Kidney capillary endothelial cell (primary cell): ENCODE data around the gene PDIA3.
"Not testable (repeated sequence)": the region's sequence is repeated elsewhere in the genome, so short reads cannot be mapped to it uniquely, and the experiment has no call there.

Source experiments
- DNase-seq: peaks from one replicate; pipeline ENCODE4 v3.0.0-alpha.2; 2018; ENCODE audit warnings: low spot score

PDIA3 gene

DNA sequence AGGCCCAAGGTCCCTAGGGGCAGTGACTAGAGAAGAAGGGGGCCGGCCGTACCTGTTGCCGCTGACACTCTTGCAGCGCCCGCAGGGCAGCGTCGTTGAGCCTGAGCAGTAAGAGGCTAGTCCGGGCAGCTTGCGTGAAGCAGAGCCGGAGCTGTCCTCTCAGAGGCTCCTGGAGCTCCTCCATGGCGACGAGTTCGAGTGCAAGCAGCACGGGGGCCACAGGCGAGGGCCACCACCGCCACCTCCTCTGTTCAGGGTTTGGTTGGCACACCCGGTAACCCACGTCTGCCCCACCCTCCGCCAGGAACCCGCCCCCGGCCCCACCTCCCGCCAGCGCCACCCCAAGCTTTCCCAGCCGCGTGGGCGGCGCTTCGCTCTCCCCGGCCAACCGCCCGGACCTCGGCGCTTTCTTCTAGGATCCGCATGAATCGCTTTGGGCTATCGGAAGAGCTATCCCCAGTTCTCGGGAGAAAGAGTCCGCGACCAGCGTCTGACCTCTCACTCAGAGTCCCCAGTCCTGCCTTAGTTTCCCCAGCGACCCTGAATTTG lies 30.6 kb downstream of the PDIA3 start, which contains the start of gene ELL3:
ELL3 (minus strand) TSS at position 249 of the 549 bp plus-strand sequence; CDS start at position 184, 65 bp downstream.
- peak; percentile 46 for DNase-seq

DNA sequence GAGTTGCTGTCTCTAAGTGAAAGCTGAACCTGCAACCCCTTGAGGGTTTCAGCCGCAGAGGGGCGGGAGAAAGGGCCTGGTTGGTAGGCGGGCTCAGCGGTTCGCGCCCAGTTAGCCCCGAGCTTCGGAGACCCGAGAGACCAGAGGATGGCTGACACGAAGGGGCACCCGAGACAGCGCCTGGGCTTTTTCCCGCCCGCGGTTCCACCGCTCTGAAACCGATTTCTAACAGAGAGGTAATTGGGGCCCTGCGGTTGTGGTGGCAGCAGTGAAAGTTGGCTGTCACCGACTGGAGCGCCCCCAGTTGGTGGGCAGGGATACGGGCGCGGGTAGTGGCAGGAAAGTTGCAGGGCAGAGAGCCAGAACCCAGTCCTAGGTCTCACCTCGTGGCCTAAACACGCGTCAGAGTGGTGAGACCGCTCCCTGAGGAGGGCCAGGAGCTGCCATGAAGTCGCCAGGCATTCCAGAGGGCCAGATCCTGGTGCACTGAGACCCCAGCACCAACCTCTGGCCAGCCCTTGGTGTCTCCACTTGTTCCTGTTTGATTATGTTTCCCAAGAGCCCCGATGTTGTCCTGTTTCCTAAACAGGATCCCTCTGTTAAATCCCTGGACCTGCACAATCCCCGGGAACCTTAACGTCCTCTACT lies 31.2 kb downstream of the PDIA3 start:
- DNase-seq = peak; percentile 62

DNA sequence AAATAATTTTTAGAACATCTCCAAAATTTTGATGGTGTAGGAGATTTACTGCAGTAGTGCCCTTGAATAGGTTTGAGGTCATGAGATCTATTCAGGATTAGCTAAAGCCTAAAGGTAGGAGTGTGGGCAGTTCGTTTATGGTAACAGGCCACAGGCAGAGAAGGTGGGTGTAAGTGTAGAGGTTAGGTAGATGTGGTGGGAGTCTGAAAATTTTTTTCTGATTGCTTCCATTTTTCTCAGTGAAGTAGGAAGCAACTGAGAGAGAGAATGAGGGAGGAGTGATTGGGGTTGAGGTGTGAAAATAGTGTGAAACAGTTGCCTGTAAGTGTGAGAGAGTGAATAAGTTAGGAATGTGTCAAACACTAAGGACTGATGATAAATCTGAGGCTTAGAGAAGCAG lies 32.8 kb downstream of the PDIA3 start:
- DNase-seq = no peak

DNA sequence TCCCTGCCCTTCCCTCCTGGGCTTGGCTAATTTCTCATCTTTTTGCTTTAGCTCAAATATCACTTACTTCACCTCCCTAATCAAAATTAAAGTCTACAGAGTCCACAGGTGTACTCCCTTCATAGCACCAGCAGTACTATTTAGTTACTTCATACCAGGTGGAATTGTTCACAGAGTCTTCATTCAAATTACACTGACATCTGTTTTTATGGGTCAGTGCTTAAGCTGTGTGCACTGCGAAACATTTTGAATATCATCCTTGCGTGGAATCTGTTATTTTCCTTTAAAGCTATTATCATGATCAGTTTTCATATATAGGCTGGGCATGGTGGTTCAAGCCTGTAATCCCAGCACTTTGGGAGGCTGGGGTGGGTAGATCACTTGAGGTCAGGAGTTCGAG lies 43.2 kb downstream of the PDIA3 start:
- DNase-seq = no peak

DNA sequence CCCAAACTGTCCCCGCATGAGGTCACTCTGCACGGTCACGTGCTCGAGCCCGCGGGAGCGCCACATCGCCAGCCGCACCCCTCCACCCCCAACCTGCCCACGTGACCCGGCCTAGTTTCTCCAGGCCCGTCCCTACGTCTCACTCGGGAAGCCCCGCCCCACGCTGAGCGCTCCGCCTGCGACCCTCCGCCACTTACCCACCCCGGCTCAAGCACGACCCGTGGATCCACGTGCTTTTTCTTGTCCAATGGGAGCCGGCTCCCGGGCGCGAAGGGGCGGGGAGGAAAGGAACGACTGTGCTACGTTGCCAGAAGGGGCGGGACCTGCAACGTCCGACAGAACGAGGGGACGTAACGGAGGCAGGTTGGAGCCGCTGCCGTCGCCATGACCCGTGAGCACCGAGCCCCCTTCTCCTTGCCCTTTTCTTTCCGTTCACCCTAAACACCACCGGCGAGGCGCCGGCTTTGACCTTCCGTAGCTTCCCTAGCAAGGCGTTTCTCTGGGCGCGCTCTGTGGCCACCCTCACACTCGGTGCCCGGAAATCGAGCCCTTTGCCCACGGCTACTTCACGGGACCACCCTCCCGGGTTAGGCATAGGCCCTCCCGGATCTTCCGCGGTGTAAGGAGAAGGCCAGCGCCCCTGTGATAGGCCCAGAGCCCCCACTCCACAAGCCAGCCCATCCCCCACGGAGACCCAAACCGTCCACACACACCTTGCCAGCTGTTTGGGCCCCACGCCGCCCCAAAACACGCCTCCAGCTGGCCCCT lies 45.9 kb downstream of the PDIA3 start, which contains the start of gene SERF2:
SERF2 (plus strand) TSS at position 328 of the 768 bp plus-strand sequence; CDS start at position 385, 57 bp downstream.
- DNase-seq = peak; percentile 98

DNA sequence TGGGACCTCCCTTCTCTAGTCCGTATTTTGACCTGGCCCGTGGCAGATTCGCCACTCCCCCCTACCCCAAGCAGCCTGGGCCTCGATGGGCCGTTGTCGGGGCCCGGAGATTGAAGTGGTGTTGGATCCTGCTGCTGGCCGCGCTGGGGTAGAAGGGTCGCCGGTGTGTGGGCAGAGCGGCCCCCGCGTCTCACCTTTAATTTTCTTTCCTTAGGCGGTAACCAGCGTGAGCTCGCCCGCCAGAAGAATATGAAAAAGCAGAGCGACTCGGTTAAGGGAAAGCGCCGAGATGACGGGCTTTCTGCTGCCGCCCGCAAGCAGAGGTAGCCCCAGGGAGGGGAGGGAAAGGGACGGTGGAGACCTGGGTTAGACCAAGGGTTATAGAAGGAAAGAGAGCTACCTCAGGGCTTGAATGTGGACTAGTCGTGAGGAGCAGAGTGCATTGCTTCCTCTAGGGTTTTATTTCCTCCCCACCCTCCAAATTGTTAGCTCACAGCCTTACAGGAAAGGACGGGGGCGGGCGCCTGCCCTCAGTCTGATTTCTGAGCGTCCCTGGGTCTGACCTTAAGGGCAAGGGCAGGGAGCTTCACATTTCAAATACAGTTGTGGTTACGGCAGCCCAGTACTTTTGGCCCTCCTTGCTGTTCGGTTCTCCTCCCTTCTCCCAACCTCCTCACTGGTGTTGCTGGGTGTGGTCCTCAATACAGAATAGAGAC lies 46.7 kb downstream of the PDIA3 start:
- peak; percentile 57 for DNase-seq

DNA sequence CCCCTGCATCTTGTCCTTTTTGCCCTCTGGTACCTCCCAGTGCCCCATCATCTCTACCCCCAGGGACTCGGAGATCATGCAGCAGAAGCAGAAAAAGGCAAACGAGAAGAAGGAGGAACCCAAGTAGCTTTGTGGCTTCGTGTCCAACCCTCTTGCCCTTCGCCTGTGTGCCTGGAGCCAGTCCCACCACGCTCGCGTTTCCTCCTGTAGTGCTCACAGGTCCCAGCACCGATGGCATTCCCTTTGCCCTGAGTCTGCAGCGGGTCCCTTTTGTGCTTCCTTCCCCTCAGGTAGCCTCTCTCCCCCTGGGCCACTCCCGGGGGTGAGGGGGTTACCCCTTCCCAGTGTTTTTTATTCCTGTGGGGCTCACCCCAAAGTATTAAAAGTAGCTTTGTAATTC lies 47.4 kb downstream of the PDIA3 start:
- DNase-seq = no peak

DNA sequence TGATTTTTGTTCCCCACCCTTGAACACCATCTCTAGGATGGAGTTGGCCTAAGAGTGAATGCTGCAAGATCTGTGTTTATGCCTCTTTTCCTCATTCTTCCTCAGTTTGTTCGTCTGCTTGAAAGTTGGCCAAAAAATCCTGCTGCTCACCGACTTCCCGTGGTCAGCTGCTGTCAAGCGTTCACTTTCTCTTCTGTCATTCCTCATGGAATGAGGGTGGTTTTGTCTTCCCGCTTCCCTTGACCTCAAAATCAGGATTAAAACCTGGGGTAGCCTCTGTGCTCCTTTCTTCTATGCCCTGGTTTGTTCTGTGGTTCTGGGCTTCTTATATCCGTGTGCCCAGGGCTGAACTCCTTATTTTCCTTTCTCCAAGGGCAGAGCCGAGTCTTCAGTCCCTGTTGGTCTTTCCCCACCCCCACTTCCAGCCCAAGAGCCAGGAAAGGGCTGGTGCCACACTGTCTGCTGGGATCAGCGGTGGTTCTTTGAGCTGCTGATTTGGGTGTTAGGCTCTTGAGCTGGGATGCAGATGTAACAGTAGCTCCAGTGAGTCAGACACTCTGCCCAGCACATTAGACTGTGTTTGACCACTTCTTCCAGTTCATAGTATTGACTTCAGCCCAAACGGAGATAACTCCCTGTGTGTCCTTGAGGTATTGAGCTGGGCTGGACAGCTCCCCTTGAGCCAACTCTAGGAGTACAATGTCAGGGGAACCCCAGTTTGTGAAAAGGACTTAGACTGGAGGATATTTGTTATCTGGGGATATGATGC lies 48.2 kb downstream of the PDIA3 start:
- DNase-seq = peak; percentile 79

DNA sequence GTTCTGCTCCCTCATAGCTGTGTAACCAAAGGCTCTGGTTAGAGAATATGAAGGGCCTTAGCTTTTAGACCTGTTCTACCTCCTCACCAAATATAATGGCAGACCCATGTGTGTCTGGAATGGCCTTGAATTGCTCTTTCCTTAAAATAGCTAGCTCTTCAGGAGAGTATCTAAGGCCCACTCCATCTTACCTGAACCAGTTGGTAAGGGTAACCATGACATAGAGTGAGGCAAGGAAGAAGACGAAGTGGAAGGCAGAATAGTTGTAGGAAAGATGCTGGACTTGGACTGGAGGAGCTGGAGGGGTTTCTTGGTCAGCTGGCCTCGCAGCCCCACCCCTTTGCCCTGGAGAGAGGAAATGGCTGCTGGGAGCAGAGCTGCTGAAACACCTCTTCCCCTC lies 49.0 kb downstream of the PDIA3 start:
- no peak for DNase-seq

DNA sequence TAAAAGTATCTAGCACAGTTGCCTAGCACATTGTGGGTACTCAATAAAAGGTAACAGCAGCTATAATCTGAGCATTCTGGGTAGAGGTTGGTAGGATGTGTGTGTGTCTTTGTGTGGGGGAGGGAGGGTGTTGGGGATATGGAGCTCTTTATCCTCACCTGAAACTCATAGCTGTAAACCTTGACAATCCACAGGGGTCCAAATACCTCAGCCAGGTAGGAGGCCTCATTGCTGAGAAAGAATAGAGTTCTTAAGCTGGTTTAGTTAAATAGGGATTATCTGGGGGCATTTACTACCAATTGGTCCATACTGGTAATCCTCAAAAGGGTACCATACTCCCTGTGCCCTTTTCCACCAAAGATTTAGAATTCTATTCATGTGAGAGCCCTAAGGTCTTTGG lies 49.8 kb downstream of the PDIA3 start:
- DNase-seq = no peak

DNA sequence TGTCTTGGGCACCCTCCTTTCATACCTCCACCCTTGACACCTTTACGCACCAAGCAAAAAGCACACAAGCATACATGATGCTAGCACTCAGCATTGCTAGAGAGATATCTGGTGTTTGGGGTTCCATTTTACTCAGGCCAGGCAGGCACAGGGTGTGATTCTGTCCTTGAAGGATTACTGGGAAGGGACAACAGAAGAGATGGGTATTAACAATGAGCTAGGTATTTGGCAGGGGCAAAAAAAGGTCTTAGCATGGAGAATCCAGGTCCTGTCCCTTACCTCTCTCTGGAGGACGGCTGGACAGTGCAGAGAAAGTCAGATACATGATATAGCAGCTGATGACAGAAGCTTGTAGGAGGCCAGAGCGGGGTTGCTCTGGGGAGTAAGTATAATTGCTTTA lies 50.3 kb downstream of the PDIA3 start:
- DNase-seq = no peak

DNA sequence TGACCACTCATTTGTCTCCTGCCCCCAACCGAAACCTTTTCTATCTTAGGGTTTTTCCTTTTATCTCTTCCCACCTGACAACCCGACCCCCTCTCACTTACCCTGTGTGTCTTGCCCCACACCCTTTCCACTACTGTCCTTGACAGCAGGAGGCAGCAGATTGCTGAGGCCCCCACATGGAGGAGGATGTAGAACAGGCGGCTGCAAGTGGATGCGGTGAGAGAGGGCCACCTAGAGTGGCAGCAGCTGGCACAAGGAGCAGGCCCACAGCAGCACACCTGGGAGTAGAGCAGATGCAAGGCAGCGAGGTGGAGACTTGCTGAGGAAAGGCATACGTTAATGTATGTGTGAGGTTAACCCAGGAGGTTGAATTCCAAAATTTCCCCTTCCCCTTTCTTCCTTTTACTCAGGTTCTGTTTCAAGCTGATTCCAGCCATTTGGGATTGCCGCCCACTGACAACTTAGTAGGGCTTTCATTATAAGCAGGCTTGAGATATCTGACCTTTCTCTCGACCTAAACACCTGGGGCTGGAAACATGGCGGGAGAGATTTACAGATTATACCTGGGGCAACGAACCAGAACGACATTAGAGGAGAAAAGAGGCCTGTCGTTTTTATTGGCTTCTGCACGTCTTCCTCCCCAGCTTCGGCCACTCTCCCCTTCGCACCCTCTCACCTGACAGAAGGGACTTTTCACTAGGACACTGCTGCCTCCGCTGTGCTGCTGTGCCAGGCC lies 53.1 kb downstream of the PDIA3 start:
- DNase-seq = no peak

DNA sequence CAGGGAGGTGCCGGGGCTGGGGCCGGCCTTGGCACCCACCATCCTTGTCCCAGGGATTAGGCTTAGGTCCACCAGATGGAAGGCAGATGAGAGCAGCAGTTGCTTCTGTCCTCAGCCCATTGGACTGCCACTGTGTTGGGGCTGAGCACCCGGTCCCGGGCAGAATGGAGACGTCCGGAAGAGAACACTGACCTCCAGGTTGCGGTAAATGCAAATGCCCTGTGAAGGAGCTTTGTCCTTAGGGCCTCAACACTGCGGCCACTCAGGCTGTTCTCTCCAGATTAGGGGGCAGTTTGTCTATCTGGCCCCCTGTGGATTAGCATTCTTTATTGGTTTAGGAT lies 53.7 kb downstream of the PDIA3 start, which contains the start of gene SERINC4:
SERINC4 (minus strand) TSS at position 276 of the 341 bp plus-strand sequence; CDS start at position 42, 234 bp downstream.
- no peak for DNase-seq

DNA sequence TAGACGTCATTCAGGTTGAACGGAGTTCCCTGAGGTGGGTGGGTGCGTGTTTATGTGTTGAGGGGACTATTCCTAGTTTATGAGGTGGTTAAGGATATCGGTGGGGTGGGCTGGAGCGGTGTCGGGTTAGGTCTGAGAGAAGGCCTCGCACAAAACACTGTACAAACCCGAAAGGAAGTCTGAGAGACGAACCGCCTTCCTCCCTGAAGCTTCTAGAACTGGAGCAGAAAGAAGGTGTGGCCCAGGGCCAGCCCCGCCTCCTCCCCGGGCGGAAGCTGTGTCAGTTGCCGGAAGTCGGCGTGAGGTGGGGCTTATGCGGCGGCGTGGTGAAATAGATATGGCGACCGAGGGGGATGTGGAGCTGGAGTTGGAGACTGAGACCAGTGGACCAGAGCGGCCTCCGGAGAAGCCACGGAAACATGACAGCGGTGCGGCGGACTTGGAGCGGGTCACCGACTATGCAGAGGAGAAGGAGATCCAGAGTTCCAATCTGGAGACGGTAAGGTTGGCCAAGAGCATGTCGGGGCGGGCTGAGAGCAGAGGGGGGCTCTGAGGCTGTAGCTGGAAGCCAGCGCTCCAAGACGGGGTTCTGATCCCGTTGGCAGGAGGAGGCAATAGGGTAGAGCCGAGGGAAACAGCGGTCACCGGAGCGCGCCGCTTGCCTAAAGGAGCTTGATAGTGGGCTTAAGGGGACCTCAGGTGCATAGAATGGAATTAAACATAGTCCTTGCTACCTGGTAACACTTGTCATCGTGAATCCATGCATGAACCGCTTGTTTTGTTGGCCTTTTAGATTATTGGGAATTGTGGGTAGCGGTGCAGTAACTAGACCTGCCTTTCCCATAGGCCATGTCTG lies 54.3 kb downstream of the PDIA3 start, which contains the start of gene HYPK:
HYPK (plus strand) TSS at position 314 of the 856 bp plus-strand sequence; CDS start at position 338, 24 bp downstream.
- DNase-seq = peak; percentile 85

DNA sequence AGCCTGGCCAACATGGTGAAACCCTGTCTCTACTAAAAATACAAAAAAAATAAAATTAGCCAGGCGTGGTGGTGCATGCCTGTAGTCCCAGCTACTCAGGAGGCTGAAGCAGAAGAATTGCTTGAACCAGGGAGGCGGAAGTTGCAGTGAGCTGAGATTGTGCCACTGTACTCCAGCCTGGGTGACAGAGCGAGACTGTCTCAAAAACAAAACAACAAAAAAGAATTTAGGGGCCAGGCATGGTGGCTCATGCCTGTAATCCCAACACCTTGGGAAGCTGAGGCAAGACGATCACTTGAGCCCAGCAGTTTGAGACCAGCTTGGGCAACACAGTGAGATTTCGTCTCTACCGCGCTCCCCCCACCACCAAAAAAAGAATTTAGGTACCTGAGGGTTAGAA lies 56.4 kb downstream of the PDIA3 start:
- not testable (repeated sequence) for DNase-seq

DNA sequence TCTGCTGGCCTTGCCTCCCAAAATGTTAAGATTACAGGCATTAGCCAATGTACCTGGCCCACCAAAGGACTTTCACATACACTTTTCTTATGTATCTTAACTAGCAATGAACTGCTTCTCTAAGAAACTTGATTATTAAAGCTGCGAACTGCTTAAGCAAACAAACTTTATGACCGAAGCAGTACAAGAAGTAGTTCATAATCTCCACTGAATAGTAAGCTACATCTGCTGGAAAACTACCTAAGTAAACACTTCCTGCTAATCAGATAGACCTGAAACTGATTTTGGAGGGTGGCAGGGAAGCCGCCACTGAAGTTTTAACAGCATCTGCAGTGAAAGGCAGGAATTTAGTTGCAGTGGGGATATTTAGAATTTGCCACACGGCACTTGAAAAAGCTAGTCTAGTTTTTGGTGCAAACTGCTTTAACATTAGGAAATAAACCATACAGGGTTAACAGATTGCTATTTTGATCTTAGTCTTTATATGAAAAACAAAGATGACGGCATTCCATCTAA lies 62.3 kb downstream of the PDIA3 start:
- DNase-seq = no peak

DNA sequence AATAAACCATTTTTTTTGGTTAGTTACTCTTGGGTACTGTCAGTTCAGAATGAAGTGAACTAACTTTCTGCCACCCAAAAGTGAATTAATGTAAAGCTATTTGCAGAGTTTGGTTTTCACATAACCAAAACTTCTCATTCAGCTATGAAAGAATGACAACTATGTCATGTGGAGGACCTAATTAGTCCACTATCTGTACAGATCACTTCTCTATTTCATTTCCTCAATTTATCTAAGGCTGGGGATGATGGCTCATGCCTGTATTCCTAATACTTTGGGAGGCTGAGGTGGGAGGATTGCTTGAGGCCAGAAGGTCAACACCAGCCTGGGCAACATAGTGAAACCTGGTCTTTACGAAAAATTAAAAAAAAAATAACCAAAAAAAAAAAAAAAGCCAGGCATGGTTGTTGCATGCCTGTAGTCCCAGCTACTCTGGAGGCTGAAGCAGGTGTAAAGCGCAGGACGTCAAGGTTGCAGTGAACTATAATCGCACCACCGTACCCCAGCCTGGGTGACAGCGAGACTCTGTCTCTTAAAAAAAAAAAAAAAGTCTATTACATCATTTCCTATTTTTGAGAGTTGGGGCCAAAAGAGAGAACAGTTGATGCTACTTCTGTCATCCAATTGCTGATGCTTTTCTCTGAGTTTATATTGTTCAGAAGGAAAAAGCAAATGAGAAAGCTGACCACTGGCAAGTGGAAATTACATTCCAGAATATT lies 62.9 kb downstream of the PDIA3 start:
- DNase-seq = no peak

DNA sequence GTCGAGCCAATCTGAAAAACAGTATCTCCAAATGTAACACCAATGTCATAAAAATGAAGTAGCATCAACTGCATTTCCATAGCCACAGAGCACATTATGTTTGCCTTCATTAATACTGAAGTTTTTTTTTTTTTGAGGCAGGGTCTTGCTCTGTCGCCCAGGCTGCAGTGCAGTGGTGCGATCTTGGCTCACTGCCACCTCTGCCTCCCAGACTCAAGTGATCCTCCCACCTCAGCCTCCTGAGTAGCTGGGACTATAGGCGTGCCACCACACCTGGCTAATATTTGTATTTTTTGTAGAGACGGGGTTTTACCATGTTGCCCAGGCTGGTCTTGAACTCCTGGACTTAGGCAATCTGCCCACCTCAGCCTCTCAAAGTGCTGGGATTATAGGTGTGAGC lies 68.8 kb downstream of the PDIA3 start:
- DNase-seq = not testable (repeated sequence)

DNA sequence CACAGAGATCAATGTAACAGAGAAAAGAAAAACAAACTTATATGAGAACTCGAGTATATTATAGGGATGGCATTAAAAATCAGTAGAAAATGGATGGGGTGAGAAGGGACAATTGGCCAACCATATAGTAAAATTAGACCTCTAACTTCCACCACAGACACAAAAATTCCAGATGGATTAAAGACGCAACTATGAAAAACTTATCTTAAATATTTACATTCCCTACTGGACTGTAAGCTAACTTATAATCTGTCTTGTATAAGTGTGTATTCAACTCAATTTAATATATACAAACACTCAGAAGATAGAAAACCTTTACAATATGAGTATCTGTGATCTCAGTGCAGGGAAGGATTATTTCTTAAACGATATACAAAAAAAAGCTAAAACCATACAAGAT lies 75.3 kb downstream of the PDIA3 start:
- no peak for DNase-seq
